ENCODE results near the gene SMIM9.

The SMIM9 gene

DNA sequence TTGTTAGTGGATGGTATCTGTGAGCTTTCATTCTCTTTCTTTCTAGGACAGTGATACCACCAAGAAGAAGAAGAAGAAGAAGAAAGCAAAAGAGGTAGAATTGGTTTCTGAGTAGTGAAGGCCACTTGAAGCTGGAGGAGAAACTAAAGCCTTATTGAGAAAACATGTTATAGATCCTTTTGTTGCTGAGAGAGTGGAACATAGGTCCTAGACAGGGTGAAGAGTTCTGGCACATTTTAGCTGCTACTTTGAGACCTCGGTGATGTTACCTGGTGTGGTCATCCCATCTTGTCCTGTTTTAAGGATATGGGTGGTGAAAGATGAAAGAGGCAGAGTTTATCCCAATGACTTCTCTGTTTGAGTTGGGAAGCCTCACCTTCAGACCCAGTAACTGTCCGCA is 57.7 kb downstream of the SMIM9 start:
- DNase-seq = no peak

- no peak for DNase-seq
Measured at GRCh38 chrX:154775419-154776349, 58.8 kb downstream of the SMIM9 start.

DNA sequence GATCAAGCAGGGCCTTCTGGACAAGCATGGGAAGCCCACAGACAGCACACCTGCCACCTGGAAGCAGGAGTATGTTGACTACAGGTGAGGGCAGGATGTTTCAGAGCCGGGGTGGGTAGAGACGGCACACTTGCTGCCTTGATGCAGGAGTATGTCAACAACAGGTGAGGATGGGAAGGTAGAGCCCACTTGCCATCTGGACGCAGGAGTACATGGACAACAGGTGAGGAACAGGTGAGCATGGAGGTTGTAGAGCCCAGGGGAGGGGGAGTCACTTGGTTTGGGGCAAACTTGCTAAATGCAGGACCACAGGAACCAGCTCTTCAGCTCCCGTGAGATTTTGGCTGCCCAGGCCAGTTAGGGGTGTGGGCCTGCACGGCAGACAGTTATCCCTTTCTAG is 59.8 kb downstream of the SMIM9 start:
- no peak for DNase-seq
